HepG2 (cell line): Measurements from ENCODE around the gene NTRK2. TPM values are rescaled to one million over a fixed set of nuclear protein-coding genes. Genes with fewer than 3 reads are reported as not detected.

Source experiments
- ATAC-seq: fragments of 200-7000 bp; cut with Tn5 transposase; 3 replicates; pipeline ENCODE4 v1.9.1; 2020; ENCODE audit warnings: mild to moderate bottlenecking, moderate library complexity
- BruUV-seq: library from RNA; stranded (reverse); fragments of 400-500 nt; replicated peaks from 2 replicates; lab custom pipeline; 2021; lab: Mats Ljungman, UMichigan
- CTCF ChIA-PET: fragments of 300-600 bp; formaldehyde crosslinking; extraction: SDS; loops from one replicate; lab custom pipeline; 2021; ENCODE audit warnings: low total read pairs, inconsistent platforms, low intra/inter-chr PET ratio; lab: Yijun Ruan, JAX
- POLR2A ChIA-PET: fragments of 350-600 bp; sonication (Branson Sonifier 250); formaldehyde crosslinking; loops from one replicate; lab custom pipeline; 2020; ENCODE audit warnings: antibody characterized with exemption, inconsistent platforms; lab: Yijun Ruan, JAX
- DNase-seq: peaks from one replicate; pipeline ENCODE4 v3.0.0-alpha.2; 2015; ENCODE audit warnings: low spot score
- FAIRE-seq: peaks from 3 replicates; lab custom pipeline; 2011; peaks lifted over from hg19 to GRCh38; lab: Jason Lieb, UNC
- H2AFZ ChIP-seq: one replicate; pipeline ENCODE4 v1.6.1; 2011; ENCODE audit warnings: low read length, inconsistent platforms
- H3K27ac ChIP-seq: fragments of 300-600 bp; 3 replicates; pipeline ENCODE4 v1.8.0; 2011; ENCODE audit warnings: mixed run types, mild to moderate bottlenecking, mixed read lengths, low read length, inconsistent platforms; ENCODE audit not compliant: insufficient read depth; ENCODE audit errors: extremely low read length
- H3K27me3 ChIP-seq, 2 experiments: fragments of 200-600 bp in 1 of 2; 2 replicates in 1 of 2; 3 replicates in 1 of 2; pipeline versions ENCODE4 v1.6.0 to v1.8.0; 2011; ENCODE audit warnings: low read length in 2 of 2, mild to moderate bottlenecking in 2 of 2, moderate library complexity in 2 of 2, inconsistent platforms in 1 of 2; ENCODE audit not compliant: insufficient read depth in 2 of 2, control insufficient read depth in 1 of 2
- H3K36me3 ChIP-seq, 2 experiments: fragments of 200-600 bp in 1 of 2; replicated peaks in 1 of 2; 2 replicates in 1 of 2; 3 replicates in 1 of 2; pipeline versions ENCODE4 v1.5.1 to v1.8.0; 2011; ENCODE audit warnings: low read length in 2 of 2, inconsistent platforms in 1 of 2; ENCODE audit not compliant: insufficient read depth in 2 of 2, control insufficient read depth in 1 of 2
- H3K4me1 ChIP-seq: 2 replicates; pipeline ENCODE4 v1.5.1; 2012; ENCODE audit warnings: low read length, inconsistent platforms; ENCODE audit not compliant: insufficient read depth
- H3K4me2 ChIP-seq: 2 replicates; pipeline ENCODE4 v1.6.0; 2011; ENCODE audit warnings: low read depth, low read length, inconsistent platforms
- H3K4me3 ChIP-seq, 3 experiments: fragments of 200-600 bp in 1 of 3; sonication (generic), shearing (Covaris generic) in 1 of 3; replicated peaks in 1 of 3; 2 replicates each; pipeline ENCODE4 v1.5.1; 2011 to 2016; ENCODE audit warnings: low read length in 3 of 3, inconsistent platforms in 2 of 3, low read depth in 2 of 3, mild to moderate bottlenecking in 2 of 3, control low read depth in 1 of 3, mixed read lengths in 1 of 3; ENCODE audit not compliant: insufficient read depth in 1 of 3
- H3K79me2 ChIP-seq: one replicate; pipeline ENCODE4 v1.6.1; 2011; ENCODE audit warnings: low read length, inconsistent platforms; ENCODE audit not compliant: insufficient read depth
- H3K9ac ChIP-seq: 2 replicates; pipeline ENCODE4 v1.6.0; 2011; ENCODE audit warnings: mild to moderate bottlenecking, low read depth, low read length, inconsistent platforms; ENCODE audit not compliant: insufficient read depth
- H3K9me3 ChIP-seq: 2 replicates; pipeline ENCODE4 v1.5.1; 2012; ENCODE audit warnings: mild to moderate bottlenecking, low read length
- H4K20me1 ChIP-seq: 2 replicates; pipeline ENCODE4 v1.6.0; 2011; ENCODE audit warnings: inconsistent platforms, mild to moderate bottlenecking, low read length, moderate library complexity; ENCODE audit not compliant: insufficient read depth
- ASH2L ChIP-seq: fragments of 300-600, 200-600 bp; sonication (generic); IDR thresholded peaks from 2 replicates; pipeline ENCODE4 v1.7.0; 2017; ENCODE audit warnings: low read depth, mild to moderate bottlenecking, moderate library complexity, mixed read lengths, low read length; ENCODE audit not compliant: insufficient read length
- ATF4 ChIP-seq, 2 experiments: fragments of 450-650 bp in 1 of 2; sonication (generic) in 1 of 2; formaldehyde crosslinking; IDR thresholded peaks; 2 replicates each; pipeline versions ENCODE4 v1.5.0 to v1.8.0; 2020 to 2022; ENCODE audit warnings: mild to moderate bottlenecking in 1 of 2, missing genetic modification reagents in 1 of 2
- KDM3A ChIP-seq: IDR thresholded peaks from 2 replicates; pipeline ENCODE4 v1.6.1; 2018; ENCODE audit warnings: low read depth, missing compliant biosample characterization
- SOX13 ChIP-seq, 3 experiments: fragments of 450-650 bp in 1 of 3; sonication (generic) in 1 of 3; formaldehyde crosslinking in 1 of 3; IDR thresholded peaks in 2 of 3; conservative IDR thresholded peaks in 1 of 3; 2 replicates each; pipeline versions ENCODE4 v1.5.0 to v1.6.1; 2016 to 2020; ENCODE audit warnings: antibody characterized with exemption in 1 of 3, mild to moderate bottlenecking in 1 of 3, missing compliant biosample characterization in 1 of 3, missing genetic modification reagents in 1 of 3, moderate library complexity in 1 of 3
- ZBTB7A ChIP-seq: sonication (generic); formaldehyde crosslinking; IDR thresholded peaks from 2 replicates; pipeline ENCODE4 v1.8.0; 2022; ENCODE audit warnings: mild to moderate bottlenecking, missing genetic modification reagents
- ZNF260 ChIP-seq: sonication (generic); formaldehyde crosslinking; IDR thresholded peaks from 2 replicates; pipeline ENCODE4 v1.4.0; 2020; ENCODE audit warnings: missing genetic modification reagents, low read depth, mild to moderate bottlenecking, borderline replicate concordance
- ZNF503 ChIP-seq: sonication (generic); formaldehyde crosslinking; IDR thresholded peaks from 2 replicates; pipeline ENCODE4 v1.4.0; 2020; ENCODE audit warnings: missing genetic modification reagents
- ZNF766 ChIP-seq: sonication (generic); formaldehyde crosslinking; IDR thresholded peaks from 2 replicates; pipeline ENCODE4 v1.5.0; 2020; ENCODE audit warnings: missing genetic modification reagents, borderline replicate concordance
- WGBS: methylation state at CpG from one replicate; pipeline ENCODE4 v1.1.6; 2017; ENCODE audit warnings: low lambda C conversion rate; 5-methylcytosine and 5-hydroxymethylcytosine counted together
- in situ Hi-C: cut with HindIII; loops from 2 replicates; pipeline ENCODE4 v1.10.0; 2017; ENCODE audit warnings: low pct_unique_long_range_greater_than_20kb; ENCODE audit not compliant: extremely low pct_ligation_motif_present
- intact Hi-C: fragments of 100-400 bp; cut with micrococcal nuclease; formaldehyde crosslinking; loops from one replicate; pipeline ENCODE4 v1.10.0; 2022; ENCODE audit not compliant: unreplicated experiment
- polyA plus RNA-seq, 8 experiments: library from polyadenylated mRNA; depleted of rRNA in 3 of 8; stranded (reverse) in 7 of 8; unstranded in 1 of 8; fragments of >200 nt; fragmentation: Illumina TruSeq in 4 of 8; extraction: Trizol in 4 of 8; gene quantifications; 2 replicates each; pipeline versions ENCODE4 v1.2.1 to v1.2.3, GENCODE V29; 2011 to 2016; ENCODE audit warnings: low read depth in 4 of 8, missing spikeins in 1 of 8, mixed read lengths in 1 of 8; ENCODE audit not compliant: insufficient read depth in 1 of 8
- total RNA-seq, 5 experiments: library from RNA; depleted of rRNA; stranded (reverse); fragments of >200 nt; fragmentation: Illumina TruSeq; extraction: Trizol; gene quantifications; 2 replicates each; pipeline ENCODE4 v1.2.3, GENCODE V29; 2016; ENCODE audit warnings: low read depth in 1 of 5

NTRK2 gene
- total and polyA plus RNA-seq, 2 of the 13 experiments (the other 11 are each of a cell fraction or from before 2014, with no cell fraction given): not detected

GRCh38 chr9:84779883-84780282 is 110.4 kb downstream of the NTRK2 start:
- H3K9me3 ChIP-seq: no peaks in the 10 kb centered on the region
- H2AFZ ChIP-seq: no peak overlapping the region
- intact Hi-C loops (no loop called here), in situ Hi-C loops (loop anchor here (5.0 kb wide), 1 partner anchor 383 kb away; no protein-coding TSS in a partner anchor)
- ATAC-seq (no peak), FAIRE-seq (no peak), DNase-seq (no peak)
- CTCF ChIA-PET: no interaction called here
- TF ChIP-seq KDM3A (CRISPR knock-in tag) (no peak), ZNF260 (CRISPR knock-in tag) (no peak), ZNF766 (no peak), ZBTB7A (CRISPR knock-in tag) (no peak), ASH2L (no peak)
- BruUV-seq: no TSS peak
- no peak overlapping the region for H3K4me3 ChIP-seq
- no peaks in the 10 kb centered on the region for H3K79me2 ChIP-seq
- H3K36me3 ChIP-seq: no peaks in the 10 kb centered on the region
- no peak overlapping the region for H3K27ac ChIP-seq
- 1% methylated on average over 3 of the region's 3 CpGs for WGBS
- no peaks in the 10 kb centered on the region for H3K4me1 ChIP-seq
- H4K20me1 ChIP-seq: no peaks in the 10 kb centered on the region
- POLR2A ChIA-PET: no interaction called here
- no peak overlapping the region for H3K4me2 ChIP-seq
- no peak overlapping the region for H3K9ac ChIP-seq
- no peaks in the 10 kb centered on the region; a peak in 1 of 5 replicates for H3K27me3 ChIP-seq

- TF ChIP-seq ZNF503 (no peak), SOX13 (IDR thresholded peaks at IDR 0.05) (no peak), SOX13 (CRISPR knock-in tag; conservative IDR thresholded peaks at IDR 0.05 in 1 of 2, IDR thresholded peaks at IDR 0.05 in 1 of 2) (no peak), ATF4 (CRISPR knock-in tag; IDR thresholded peaks at IDR 0.05) (no peak)
- TF ChIP-seq, all 625 proteins: peak for 0
- in situ Hi-C loops: loop anchor here (5.0 kb wide), 1 partner anchor 383 kb away; no protein-coding TSS in a partner anchor
- BruUV-seq: no TSS peak
Observed at GRCh38 chr9:84780385-84780784, 110.9 kb downstream of the NTRK2 start.

More at GRCh38 chr9:84780385-84780784, 110.9 kb downstream of the NTRK2 start:
- Histone ChIP-seq H3K27ac (no peak overlapping the region), H3K4me1 (no peaks in the 10 kb centered on the region), H3K27me3 (no peaks in the 10 kb centered on the region; a peak in 1 of 5 replicates), H3K79me2 (no peaks in the 10 kb centered on the region), H3K9me3 (no peaks in the 10 kb centered on the region), H3K36me3 (no peaks in the 10 kb centered on the region), H3K9ac (no peak overlapping the region), H3K4me3 (no peak overlapping the region), H4K20me1 (no peaks in the 10 kb centered on the region), H3K4me2 (no peak overlapping the region), H2AFZ (no peak overlapping the region)
- intact Hi-C loops: no loop called here
- ChIA-PET POLR2A (no interaction called here), CTCF (interaction anchor here (1.5 kb wide), 1 partner anchor 382 kb away, joined by 3 read pairs; no protein-coding TSS in a partner anchor)
- FAIRE-seq (no peak), DNase-seq (no peak), ATAC-seq (no peak)
- 6% methylated on average over 5 of the region's 5 CpGs for WGBS
